NCI-H1694 treated with DMSO at 0.1 percent for 48 hours (cell line): Measurements from ENCODE around the gene FIBP.

ENCODE experiments used
- DNase-seq: peaks from one replicate; lab custom pipeline; 2025; lab: John Stamatoyannopoulos, UW

Gene FIBP

DNA sequence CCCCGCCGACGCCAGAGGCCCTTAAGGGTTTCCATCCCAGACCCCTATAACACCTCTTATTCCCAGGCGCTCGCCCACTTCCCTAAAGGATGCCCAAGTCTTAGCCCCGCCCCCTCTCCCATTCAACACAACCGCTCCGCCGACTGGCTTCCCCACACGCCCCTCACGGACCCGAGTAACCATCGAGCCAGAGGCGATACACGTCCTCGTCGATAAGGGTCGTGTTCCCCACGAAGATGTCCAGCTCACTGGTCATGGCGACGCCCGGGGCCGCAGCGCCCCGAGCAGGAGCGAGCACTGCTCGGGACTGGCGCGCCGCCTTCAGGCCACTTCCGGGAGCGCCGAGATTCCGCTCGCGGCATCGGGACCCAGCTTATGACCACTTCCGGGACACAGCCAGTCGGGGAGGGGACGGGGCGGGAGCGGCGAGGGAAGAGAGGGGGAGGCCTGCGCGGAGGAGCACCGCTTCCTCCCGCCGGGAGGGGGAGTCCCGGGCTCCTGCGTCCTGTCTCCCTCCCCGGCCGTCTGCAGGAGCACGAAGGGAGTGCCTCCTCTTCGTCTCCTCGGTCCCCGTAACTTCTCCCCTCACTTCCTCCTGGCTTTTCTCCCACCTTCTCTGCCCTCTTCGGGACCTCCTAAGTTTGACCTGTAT is at the start of gene FIBP:
Gene FIBP, minus strand, starts transcription at position 309 of the 652 bp plus-strand sequence. Its CDS starts 53 bp downstream, at position 256.
- DNase-seq, result peak; percentile 88

DNA sequence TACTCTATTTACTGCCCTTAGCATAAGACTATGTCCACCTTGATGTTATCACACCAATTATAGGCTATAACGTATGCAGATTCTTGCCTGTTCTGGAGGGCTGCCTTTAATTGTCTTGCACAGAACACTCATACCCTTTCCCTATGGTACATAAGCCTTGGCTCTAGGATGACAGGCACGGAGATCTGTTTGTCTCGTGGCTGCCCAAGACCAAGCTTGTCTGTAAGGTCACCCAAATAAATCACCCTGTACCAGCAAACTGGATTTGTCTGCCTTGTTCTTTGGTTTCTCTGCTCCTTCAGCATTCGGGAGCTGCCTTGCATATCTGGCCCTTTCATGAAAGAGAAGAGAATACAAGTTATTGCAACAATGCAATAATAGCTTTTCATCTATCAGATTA is 49.5 kb upstream of the FIBP start:
- DNase-seq, result no peak

- DNase-seq, result no peak
These were observed 45.7 kb upstream of the FIBP start for GRCh38 chr11:65934014-65934413.

DNA sequence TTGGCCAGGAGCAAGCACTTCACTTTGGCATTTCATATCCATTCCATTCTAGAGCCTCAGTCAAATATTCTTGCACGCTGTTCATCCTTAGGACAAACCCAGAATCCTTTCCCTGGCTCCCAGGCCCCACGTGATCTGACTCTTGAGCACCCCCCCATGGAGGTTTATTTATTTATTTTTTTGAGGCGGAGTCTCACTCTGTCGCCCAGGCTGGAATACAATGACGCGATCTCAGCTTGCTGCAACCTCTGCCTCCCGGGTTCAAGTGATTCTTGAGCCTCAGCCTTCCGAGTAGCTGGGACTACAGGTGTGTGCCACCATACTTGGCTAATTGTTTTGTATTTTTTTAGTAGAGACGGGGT is 44.3 kb upstream of the FIBP start:
- no peak for DNase-seq

DNA sequence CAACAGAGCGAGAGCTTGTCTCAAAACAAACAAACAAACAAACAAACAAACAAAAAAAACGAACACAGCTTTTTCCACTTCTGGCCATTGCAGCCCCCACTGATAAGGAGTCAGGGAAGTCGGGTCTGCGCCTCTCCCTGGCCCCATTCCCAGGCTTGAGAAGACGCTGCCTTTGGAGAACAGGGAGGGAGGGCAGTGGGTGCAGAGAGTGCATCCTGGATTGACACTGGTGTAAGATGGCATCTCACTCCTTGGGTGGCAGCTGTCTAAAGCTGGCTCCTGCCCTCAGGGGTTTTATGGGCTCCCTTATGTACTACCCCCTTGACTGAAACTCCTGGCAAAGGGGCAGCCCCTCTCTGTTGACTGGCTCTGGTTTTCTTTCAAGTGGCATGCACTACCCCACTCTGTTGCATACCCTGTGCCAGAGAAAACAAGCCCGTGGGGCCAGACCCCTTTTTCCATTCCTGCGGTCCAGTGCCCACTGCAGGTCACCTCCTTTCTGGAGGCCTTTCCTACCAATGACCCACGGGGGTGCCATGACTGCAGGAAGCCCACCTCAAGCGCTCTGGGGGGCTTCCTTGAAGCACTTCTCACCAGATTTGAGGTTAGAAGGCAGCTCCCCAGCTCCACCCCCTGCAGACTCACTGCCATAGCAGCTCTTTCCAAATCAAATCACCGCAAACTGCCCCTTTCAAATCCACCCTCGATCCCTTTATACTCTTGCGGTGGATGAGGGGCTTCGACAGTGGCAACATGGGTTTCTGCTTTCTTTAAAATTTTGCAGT is 43.7 kb upstream of the FIBP start:
- no peak for DNase-seq

DNA sequence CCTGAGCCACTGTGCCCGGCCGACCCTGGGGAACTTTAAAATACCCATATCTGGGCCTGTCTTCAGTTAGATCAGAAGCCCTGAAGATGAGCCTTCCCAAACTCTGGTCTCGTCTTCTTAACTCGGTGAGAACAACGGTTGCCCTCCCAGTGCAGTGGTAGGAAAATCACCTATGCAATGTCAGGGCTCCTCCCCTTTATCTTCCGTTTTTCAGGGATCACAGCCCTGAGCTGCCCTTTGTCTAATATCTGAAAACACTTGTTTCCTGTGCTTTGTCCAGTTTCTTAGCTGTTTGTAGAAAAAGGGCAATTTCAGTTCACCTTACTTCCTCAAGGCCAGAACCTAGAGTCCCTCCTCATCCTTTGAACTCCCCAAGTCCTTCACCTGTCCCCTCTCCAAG is 40.4 kb upstream of the FIBP start:
- DNase-seq, result no peak

- DNase-seq, result no peak
These were observed 39.7 kb upstream of the FIBP start for GRCh38 chr11:65927904-65928397.

- no peak for DNase-seq
These were observed 37.1 kb upstream of the FIBP start for GRCh38 chr11:65925397-65925796.

GRCh38 chr11:65922565-65922964 is 34.3 kb upstream of the FIBP start:
- DNase-seq, result no peak

DNA sequence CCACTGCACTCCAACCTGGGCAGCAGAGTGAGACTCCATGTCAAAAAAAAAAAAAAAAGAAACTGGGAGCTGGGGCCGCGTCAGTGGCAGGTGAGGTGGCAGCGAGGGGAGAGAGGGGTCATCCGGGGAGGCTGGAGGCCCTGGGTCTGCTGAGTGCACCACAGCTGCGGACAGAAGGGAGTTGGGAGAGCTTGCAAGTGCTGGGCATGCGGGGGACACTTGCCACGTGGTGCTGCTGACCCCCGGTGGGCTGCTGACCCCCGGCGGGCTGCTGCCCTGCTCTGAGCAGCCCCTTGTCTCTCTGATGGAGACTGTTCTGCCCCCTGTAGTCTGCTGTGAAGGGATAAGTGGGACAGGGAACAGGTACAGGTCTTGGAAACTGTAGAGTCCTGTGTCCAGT is 33.6 kb upstream of the FIBP start:
- DNase-seq, result no peak

GRCh38 chr11:65921033-65921555 is 32.8 kb upstream of the FIBP start:
- no peak for DNase-seq

- DNase-seq, result no peak
These were observed 32.1 kb upstream of the FIBP start for GRCh38 chr11:65920372-65920802.

DNA sequence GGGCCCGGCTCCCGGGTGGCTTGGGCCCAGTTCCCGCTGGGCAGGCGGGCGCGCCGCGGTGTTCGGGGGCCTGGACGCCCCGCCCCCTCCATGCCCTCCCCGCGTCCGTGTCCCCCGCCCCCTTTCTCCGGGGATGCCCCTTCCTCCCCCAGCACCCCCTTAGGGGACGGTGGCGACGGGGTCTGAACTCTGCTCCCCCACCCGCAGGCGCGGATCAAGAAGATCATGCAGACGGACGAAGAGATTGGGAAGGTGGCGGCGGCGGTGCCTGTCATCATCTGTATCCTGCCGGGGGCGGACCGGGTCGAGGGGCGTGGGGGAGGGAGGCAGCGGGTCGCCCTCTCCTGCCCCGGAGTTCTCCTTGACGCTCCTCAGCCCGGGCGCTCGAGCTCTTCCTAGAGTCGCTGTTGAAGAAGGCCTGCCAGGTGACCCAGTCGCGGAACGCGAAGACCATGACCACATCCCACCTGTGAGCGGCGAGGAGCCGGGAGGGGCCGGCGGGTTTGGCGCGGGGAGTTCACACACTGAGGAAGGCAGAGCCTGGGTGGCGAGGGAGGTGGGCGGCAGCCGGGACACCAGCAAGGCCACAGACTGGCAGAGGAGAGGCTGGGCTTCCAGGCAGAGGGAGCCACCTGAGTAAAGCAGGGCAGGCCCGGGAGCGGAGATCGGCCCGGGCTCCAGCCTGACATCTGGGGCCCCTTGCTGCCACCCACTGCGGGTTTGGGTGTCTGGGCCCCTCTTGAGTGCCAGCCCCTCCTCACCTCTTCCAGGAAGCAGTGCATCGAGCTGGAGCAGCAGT is 31.5 kb upstream of the FIBP start:
- no peak for DNase-seq

DNA sequence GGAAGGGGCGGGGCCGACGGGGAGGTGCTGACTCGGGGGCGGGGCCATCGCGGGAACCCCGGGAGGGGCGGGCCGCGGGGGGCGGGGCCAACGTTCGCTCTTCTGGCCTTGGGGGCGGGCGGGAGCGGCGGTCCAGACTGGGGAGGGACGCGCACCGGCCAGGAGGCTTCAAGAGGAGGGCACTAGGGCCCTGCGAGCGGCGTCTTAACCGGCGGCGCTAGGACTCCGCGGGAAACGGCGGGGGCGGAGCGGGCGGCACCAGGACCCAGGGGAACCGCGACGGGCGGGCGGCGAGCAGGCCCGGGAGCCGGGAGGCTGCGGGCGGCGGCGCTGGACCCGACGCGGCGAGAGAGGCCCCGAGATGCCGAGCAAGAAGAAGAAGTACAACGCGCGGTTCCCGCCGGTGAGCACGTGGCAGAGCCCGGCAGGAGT is 30.9 kb upstream of the FIBP start, which contains the start of gene DRAP1:
Gene DRAP1, plus strand, starts transcription at position 286 of the 432 bp plus-strand sequence. Its CDS starts 76 bp downstream, at position 362.
- peak; percentile 91 for DNase-seq

DNA sequence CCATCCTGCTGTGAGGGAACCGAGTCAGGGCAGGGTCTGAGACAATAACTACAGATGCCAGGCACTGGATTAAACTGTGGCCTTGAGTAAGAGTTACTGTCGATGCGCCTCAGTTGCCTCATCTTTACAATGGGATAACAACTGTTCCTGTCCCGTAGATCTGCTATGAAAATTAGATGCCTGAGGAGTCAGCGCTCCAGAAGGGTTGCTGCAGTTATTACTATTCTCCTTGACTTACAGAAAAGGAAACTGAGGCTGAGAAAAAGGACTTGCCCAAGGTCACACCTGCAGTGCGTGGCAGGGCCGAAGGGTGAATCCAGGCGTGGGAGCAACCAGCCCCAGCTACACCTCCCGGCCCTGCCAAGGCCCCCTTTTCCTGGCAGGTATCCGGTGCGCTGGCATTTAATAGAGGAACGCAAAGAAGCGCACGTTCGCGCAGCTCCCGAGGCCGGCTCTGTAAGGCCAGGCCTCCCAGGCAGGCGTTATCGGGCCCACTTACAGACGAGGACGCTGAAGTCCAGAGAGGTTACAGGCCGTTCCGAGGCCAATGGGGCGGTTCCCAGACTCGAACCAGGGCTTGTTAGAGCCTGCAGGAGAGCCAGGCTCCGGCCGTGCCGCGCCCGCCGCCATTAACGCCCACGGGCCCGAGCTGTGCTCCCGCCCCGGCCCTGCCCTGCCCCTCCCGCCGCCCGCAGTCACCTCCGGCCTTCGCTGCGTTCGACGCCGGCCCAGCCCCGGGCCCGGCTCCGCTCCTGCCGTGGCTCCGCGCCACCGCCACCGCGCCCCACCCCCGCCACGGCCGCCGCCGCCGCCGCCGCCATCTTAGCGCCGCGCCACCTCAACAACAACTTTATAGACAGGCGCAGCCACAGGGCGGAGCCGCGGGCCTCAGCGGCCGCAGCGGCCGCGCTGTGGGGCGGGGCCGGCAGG is 30.2 kb upstream of the FIBP start, which contains the start of gene C11orf68:
Gene C11orf68, minus strand, starts transcription at position 852 of the 930 bp plus-strand sequence. Its CDS starts 31 bp downstream, at position 821.
- DNase-seq, result no peak

- DNase-seq, result no peak
These were observed 29.4 kb upstream of the FIBP start for GRCh38 chr11:65917434-65918210.

DNA sequence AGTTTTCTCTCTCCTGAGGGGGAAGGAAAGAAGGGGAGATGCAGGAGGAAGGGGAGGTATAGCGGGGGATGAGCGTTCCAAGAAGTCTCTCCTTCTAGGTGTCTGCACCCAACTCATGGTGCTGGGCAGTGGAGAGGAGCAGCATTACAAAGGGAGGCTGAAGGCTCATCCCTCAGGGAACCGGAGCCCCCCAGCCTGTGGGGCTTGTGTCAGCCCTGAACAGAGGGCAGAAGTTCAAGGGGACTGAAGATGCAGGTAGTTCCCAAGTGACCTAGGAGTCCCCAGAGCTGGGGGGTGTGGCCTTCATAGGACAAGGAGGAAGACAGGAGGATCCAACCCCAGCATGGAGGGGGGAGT is 28.8 kb upstream of the FIBP start:
- no peak for DNase-seq

DNA sequence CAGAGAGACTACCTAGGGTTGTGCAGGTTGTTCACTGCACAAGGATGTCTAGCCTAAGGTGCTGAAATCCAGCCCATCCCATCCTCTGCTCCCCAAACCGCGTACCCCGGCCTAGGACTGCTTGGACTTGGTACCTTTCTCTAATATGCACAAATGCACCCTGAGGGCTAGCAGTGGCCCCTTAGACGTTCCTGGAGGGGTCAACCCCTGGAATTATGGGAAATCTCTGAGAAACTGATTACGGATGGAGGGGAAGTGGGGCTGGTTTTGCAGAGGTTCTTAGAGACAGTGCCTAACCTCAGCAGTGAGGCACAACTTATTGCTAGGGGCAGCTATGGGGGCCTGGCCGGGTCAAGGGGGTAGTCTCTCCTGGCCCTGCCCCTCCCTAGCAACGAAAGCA is 28.1 kb upstream of the FIBP start:
- DNase-seq, result no peak

GRCh38 chr11:65915821-65916251 is 27.6 kb upstream of the FIBP start:
- DNase-seq, result no peak
